Measurements from ENCODE around the gene ZNF775.
A peak's percentile ranks its signal among the peaks of the same experiment; 100 is the strongest.

Gene ZNF775

GRCh38 chr7:150441524-150441923 lies 62.4 kb downstream of the ZNF775 start:
- no peak for DNase-seq (ENCODE audit: insufficient read length, low spot score)
- FAIRE-seq, result peak; percentile 31
- no peak for TF ChIP-seq PAX5 (IDR thresholded peaks at IDR 0.05; ENCODE audit: insufficient read depth, low read length, severe bottlenecking)
- TF ChIP-seq POLR2A (IDR thresholded peaks at IDR 0.05; ENCODE audit: low read depth, low read length), result no peak
- TF ChIP-seq POLR2AphosphoS5 (IDR thresholded peaks at IDR 0.05; ENCODE audit: low read depth, low read length), result no peak
- TF ChIP-seq TAF1 (IDR thresholded peaks at IDR 0.05; ENCODE audit: low read depth, low read length), result no peak
- no peak for TF ChIP-seq SPI1 (IDR thresholded peaks at IDR 0.05; ENCODE audit: low read depth, low read length)
- no peak for TF ChIP-seq POU2F2 (IDR thresholded peaks at IDR 0.05; ENCODE audit: low read depth, low read length)

DNA sequence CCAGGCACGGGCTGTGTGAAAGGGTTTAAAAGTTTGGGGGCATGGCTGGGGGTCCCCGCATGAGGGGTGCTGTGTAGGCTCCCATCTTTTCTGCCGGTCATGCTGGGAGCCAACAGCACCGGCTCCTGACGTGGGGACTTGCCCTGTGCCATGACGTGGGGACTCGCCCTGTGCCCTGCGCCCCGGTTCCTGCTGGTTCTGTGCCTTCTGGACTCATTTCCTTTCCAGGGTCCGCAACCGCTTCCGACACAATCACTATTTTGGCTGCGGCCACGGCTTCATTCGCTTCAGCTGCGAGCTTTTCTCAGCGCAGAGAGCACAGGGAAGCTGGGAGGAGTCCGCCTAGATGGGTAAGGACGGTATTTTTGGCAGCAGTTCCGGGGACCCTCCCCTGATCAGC lies 63.7 kb downstream of the ZNF775 start:
- no peak for FAIRE-seq
- TF ChIP-seq SPI1 (IDR thresholded peaks at IDR 0.05; ENCODE audit: low read depth, low read length) (no peak), POLR2A (IDR thresholded peaks at IDR 0.05; ENCODE audit: low read depth, low read length) (no peak)
- DNase-seq (ENCODE audit: insufficient read length, low spot score), result no peak

- FAIRE-seq, result no peak
- DNase-seq (ENCODE audit: insufficient read length, low spot score), result no peak
- TF ChIP-seq TAF1 (IDR thresholded peaks at IDR 0.05; ENCODE audit: low read depth, low read length), result no peak
- no peak for TF ChIP-seq POLR2AphosphoS5 (IDR thresholded peaks at IDR 0.05; ENCODE audit: low read depth, low read length)
- TF ChIP-seq POLR2A (IDR thresholded peaks at IDR 0.05; ENCODE audit: low read depth, low read length), result no peak
- no peak for TF ChIP-seq SPI1 (IDR thresholded peaks at IDR 0.05; ENCODE audit: low read depth, low read length)
- no peak for TF ChIP-seq POU2F2 (IDR thresholded peaks at IDR 0.05; ENCODE audit: low read depth, low read length)
- TF ChIP-seq PAX5 (IDR thresholded peaks at IDR 0.05; ENCODE audit: insufficient read depth, low read length, severe bottlenecking), result no peak
Measured at GRCh38 chr7:150443793-150444540, 64.8 kb downstream of the ZNF775 start.

DNA sequence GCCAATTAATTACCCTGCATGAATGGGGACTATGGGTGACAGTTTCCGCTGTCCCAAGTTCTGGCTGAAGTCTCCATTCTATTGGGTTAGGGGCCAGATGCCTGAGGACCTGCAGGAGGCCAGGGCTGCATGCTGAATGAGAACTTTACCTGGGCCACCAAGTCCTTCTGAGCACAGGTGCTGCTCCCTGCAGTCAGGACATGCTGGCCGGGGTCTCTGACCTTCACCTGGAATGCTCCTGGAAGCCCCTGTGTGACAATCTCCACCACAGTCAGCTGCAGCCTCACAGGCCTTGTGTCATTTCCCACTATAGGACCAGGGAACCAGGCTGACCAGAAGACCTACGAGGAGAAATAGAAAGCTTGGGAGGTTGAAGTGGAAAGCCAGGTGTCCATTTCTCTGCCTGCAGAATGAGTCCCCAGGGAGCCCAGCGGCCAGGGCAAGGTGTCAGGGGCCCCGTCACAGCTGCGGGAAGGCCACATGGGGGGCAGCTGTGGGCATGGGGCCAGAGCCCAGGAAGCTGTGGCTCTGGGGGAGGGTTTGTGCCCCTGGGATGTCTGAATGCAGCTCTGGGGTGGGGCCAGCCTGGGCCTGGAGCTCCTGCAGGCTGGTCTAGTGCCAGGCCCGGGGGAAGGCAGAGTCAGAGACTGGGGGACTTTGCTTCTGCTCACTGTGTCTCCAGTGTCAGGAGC lies 65.7 kb downstream of the ZNF775 start:
- FAIRE-seq (no peak), DNase-seq (ENCODE audit: insufficient read length, low spot score) (no peak)
- TF ChIP-seq POLR2AphosphoS5 (IDR thresholded peaks at IDR 0.05; ENCODE audit: low read depth, low read length) (no peak), PAX5 (IDR thresholded peaks at IDR 0.05; ENCODE audit: insufficient read depth, low read length, severe bottlenecking) (no peak), POU2F2 (IDR thresholded peaks at IDR 0.05; ENCODE audit: low read depth, low read length) (no peak), POLR2A (IDR thresholded peaks at IDR 0.05; ENCODE audit: low read depth, low read length) (no peak), SPI1 (IDR thresholded peaks at IDR 0.05; ENCODE audit: low read depth, low read length) (no peak), TAF1 (IDR thresholded peaks at IDR 0.05; ENCODE audit: low read depth, low read length) (no peak)

DNA sequence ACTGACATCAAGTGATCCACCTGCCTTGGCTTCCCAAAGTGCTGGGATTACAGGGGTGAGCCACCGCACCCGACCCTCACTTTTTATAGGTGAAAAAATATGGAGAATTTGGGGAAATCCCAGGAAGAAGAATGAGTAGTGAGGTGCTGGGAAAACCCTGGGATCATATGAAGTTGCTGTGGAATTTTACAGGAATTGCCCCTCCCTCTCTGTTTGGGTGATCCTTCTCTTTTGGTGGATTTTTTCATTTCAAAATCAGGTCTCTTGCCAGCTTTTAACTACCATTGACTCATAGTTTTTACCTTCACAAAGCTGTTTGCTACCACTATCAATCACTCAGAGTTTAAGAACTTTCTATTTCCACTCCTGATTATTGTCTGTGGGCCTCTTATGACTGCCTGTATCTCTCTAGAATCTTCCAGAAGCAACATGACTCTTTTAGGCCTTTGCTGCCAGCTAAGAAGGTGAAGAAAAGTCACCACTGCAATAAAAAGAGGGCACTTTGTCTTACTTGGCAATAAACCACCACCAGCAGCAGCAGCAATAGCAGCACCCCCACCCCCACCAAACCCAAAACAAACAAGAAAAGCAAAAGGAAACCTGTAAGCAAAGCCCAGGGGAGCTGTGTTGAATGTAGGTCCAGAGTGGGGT lies 67.3 kb downstream of the ZNF775 start:
- DNase-seq (ENCODE audit: insufficient read length, low spot score), result no peak
- TF ChIP-seq SPI1 (IDR thresholded peaks at IDR 0.05; ENCODE audit: low read depth, low read length) (no peak), POLR2A (IDR thresholded peaks at IDR 0.05; ENCODE audit: low read depth, low read length) (no peak), POLR2AphosphoS5 (IDR thresholded peaks at IDR 0.05; ENCODE audit: low read depth, low read length) (no peak), PAX5 (IDR thresholded peaks at IDR 0.05; ENCODE audit: insufficient read depth, low read length, severe bottlenecking) (no peak), POU2F2 (IDR thresholded peaks at IDR 0.05; ENCODE audit: low read depth, low read length) (no peak), TAF1 (IDR thresholded peaks at IDR 0.05; ENCODE audit: low read depth, low read length) (no peak)
- no peak for FAIRE-seq

Measured in GM12891 (cell line).